IMR-90 (cell line): ENCODE measurements around the gene CDK11B. TPM values are rescaled to one million over a fixed set of nuclear protein-coding genes. Genes with fewer than 3 reads are reported as not detected.

ENCODE experiments used
- ATAC-seq: fragments of 200-7000 bp; cut with Tn5 transposase; 2 replicates; pipeline ENCODE4 v1.9.1; 2020; ENCODE audit warnings: low read depth, mild to moderate bottlenecking, moderate library complexity
- BruUV-seq: library from RNA; stranded (reverse); fragments of 400-500 nt; replicated peaks from 2 replicates; lab custom pipeline; 2021; lab: Mats Ljungman, UMichigan
- CTCF ChIA-PET: fragments of 300-600 bp; formaldehyde crosslinking; extraction: SDS; loops from one replicate; lab custom pipeline; 2021; ENCODE audit warnings: antibody characterized with exemption; lab: Yijun Ruan, JAX
- POLR2A ChIA-PET: fragments of 300-600 bp; sonication (Branson Sonifier 250); formaldehyde crosslinking; loops from one replicate; lab custom pipeline; 2022; ENCODE audit warnings: antibody characterized with exemption; ENCODE audit not compliant: unreplicated experiment; lab: Charles Lee
- DNase-seq: peaks from one replicate; pipeline ENCODE4 v3.0.0; 2013
- H2AFZ ChIP-seq: replicated peaks from 2 replicates; pipeline ENCODE3; 2013; ENCODE audit warnings: low read length, mild to moderate bottlenecking; ENCODE audit not compliant: poor library complexity
- H2AK5ac ChIP-seq: 2 replicates; pipeline ENCODE4 v1.6.1; 2013; ENCODE audit warnings: low read depth, low read length, inconsistent platforms
- H2AK9ac ChIP-seq: replicated peaks from 2 replicates; pipeline ENCODE3; 2013; ENCODE audit warnings: mild to moderate bottlenecking, low read depth, low read length, moderate library complexity; ENCODE audit not compliant: poor library complexity
- H2BK120ac ChIP-seq: 2 replicates; pipeline ENCODE4 v1.6.1; 2013; ENCODE audit warnings: low read depth, low read length, inconsistent platforms
- H2BK15ac ChIP-seq: 3 replicates; pipeline ENCODE4 v1.6.1; 2013; ENCODE audit warnings: low read depth, low read length, inconsistent platforms
- H2BK20ac ChIP-seq: 2 replicates; pipeline ENCODE4 v1.6.1; 2013; ENCODE audit warnings: low read depth, mild to moderate bottlenecking, inconsistent platforms, low read length, moderate library complexity
- H2BK5ac ChIP-seq: 2 replicates; pipeline ENCODE4 v1.6.1; 2013; ENCODE audit warnings: mild to moderate bottlenecking, low read depth, low read length, inconsistent platforms; ENCODE audit not compliant: poor library complexity, severe bottlenecking
- H3K14ac ChIP-seq: replicated peaks from 2 replicates; pipeline ENCODE4 v1.6.1; 2013; ENCODE audit warnings: low read depth, low read length, inconsistent platforms
- H3K18ac ChIP-seq: 2 replicates; pipeline ENCODE4 v1.6.1; 2013; ENCODE audit warnings: low read depth, low read length, control low read depth
- H3K23ac ChIP-seq: 2 replicates; pipeline ENCODE4 v1.6.1; 2013; ENCODE audit warnings: low read depth, low read length, inconsistent platforms
- H3K27ac ChIP-seq: 2 replicates; pipeline ENCODE4 v1.5.1; 2013; ENCODE audit warnings: mild to moderate bottlenecking, control low read depth, low read length; ENCODE audit not compliant: insufficient read depth
- H3K27me3 ChIP-seq: 2 replicates; pipeline ENCODE4 v1.6.1; 2013; ENCODE audit warnings: low read length; ENCODE audit not compliant: control insufficient read depth, insufficient read depth
- H3K36me3 ChIP-seq: 2 replicates; pipeline ENCODE4 v1.6.1; 2013; ENCODE audit warnings: low read length, mixed read lengths; ENCODE audit not compliant: control insufficient read depth, insufficient read depth
- H3K4ac ChIP-seq: 2 replicates; pipeline ENCODE4 v1.6.1; 2013; ENCODE audit warnings: low read depth, low read length, inconsistent platforms
- H3K4me1 ChIP-seq: 2 replicates; pipeline ENCODE4 v1.6.1; 2013; ENCODE audit warnings: low read length, mixed read lengths; ENCODE audit not compliant: control insufficient read depth, insufficient read depth
- H3K4me2 ChIP-seq: 2 replicates; pipeline ENCODE4 v1.6.1; 2013; ENCODE audit warnings: low read depth, mild to moderate bottlenecking, control low read depth, low read length, moderate library complexity
- H3K4me3 ChIP-seq: 2 replicates; pipeline ENCODE4 v1.5.1; 2013; ENCODE audit warnings: low read depth, mild to moderate bottlenecking, control low read depth, low read length, moderate library complexity; ENCODE audit not compliant: insufficient read depth
- H3K56ac ChIP-seq: 2 replicates; pipeline ENCODE4 v1.6.1; 2013; ENCODE audit warnings: low read length, inconsistent platforms; ENCODE audit not compliant: insufficient read depth; ENCODE audit errors: extremely low read depth
- H3K79me1 ChIP-seq, 2 experiments: 2 replicates each; pipeline ENCODE4 v1.6.1; 2013; ENCODE audit warnings: low read length in 2 of 2, inconsistent platforms in 1 of 2, low read depth in 1 of 2
- H3K9ac ChIP-seq: 2 replicates; pipeline ENCODE4 v1.6.1; 2013; ENCODE audit warnings: low read depth, low read length, control low read depth
- H3K9me1 ChIP-seq: 2 replicates; pipeline ENCODE4 v1.6.1; 2013; ENCODE audit warnings: low read length, inconsistent platforms; ENCODE audit not compliant: insufficient read depth
- H3K9me3 ChIP-seq: 2 replicates; pipeline ENCODE4 v1.6.1; 2013; ENCODE audit warnings: low read length; ENCODE audit not compliant: control insufficient read depth, insufficient read depth
- H4K20me1 ChIP-seq: 2 replicates; pipeline ENCODE4 v1.6.1; 2013; ENCODE audit warnings: low read length, inconsistent platforms; ENCODE audit not compliant: insufficient read depth
- H4K5ac ChIP-seq: 2 replicates; pipeline ENCODE4 v1.6.1; 2013; ENCODE audit warnings: mild to moderate bottlenecking, low read depth, low read length, control low read depth
- H4K8ac ChIP-seq, 2 experiments: 2 replicates each; pipeline ENCODE4 v1.6.1; 2013; ENCODE audit warnings: low read depth in 2 of 2, low read length in 2 of 2, control low read depth in 1 of 2, inconsistent platforms in 1 of 2
- H4K91ac ChIP-seq: 2 replicates; pipeline ENCODE4 v1.6.1; 2013; ENCODE audit warnings: low read depth, low read length, inconsistent platforms; ENCODE audit not compliant: insufficient read depth
- BHLHE40 ChIP-seq: fragments of 150-350 bp; IDR thresholded peaks from 2 replicates; pipeline ENCODE4 v1.6.1; 2016; ENCODE audit warnings: mild to moderate bottlenecking, low read depth, low read length
- CEBPB ChIP-seq: IDR thresholded peaks from 2 replicates; pipeline ENCODE4 v1.6.1; 2012; ENCODE audit warnings: low read depth, low read length, improper control_type of control experiment
- CHD1 ChIP-seq: IDR thresholded peaks from 2 replicates; pipeline ENCODE4 v1.6.1; 2012; ENCODE audit warnings: low read depth, low read length, improper control_type of control experiment
- FOS ChIP-seq: fragments of 150-350 bp; IDR thresholded peaks from 2 replicates; pipeline ENCODE4 v1.6.1; 2016; ENCODE audit warnings: low read depth, low read length
- MAFK ChIP-seq: IDR thresholded peaks from 2 replicates; pipeline ENCODE4 v1.6.1; 2012; ENCODE audit warnings: low read depth, low read length, improper control_type of control experiment
- MAZ ChIP-seq: IDR thresholded peaks from 2 replicates; pipeline ENCODE4 v1.6.1; 2012; ENCODE audit warnings: low read depth, mild to moderate bottlenecking, low read length, improper control_type of control experiment, moderate library complexity, borderline replicate concordance
- MXI1 ChIP-seq: IDR thresholded peaks from 2 replicates; pipeline ENCODE4 v1.6.1; 2012; ENCODE audit warnings: low read depth, mild to moderate bottlenecking, low read length, moderate library complexity, borderline replicate concordance
- NFE2L2 ChIP-seq: fragments of 150-350 bp; IDR thresholded peaks from 2 replicates; pipeline ENCODE4 v1.6.1; 2016; ENCODE audit warnings: low read depth, mild to moderate bottlenecking, low read length
- POLR2A ChIP-seq: IDR thresholded peaks from 2 replicates; pipeline ENCODE4 v1.6.1; 2012; ENCODE audit warnings: mild to moderate bottlenecking, low read depth, low read length
- RAD21 ChIP-seq: IDR thresholded peaks from 2 replicates; pipeline ENCODE4 v1.6.1; 2012; ENCODE audit warnings: low read length, improper control_type of control experiment
- RCOR1 ChIP-seq: IDR thresholded peaks from 2 replicates; pipeline ENCODE4 v1.6.1; 2012; ENCODE audit warnings: mild to moderate bottlenecking, low read length, improper control_type of control experiment; ENCODE audit not compliant: insufficient replicate concordance
- RFX5 ChIP-seq: IDR thresholded peaks from 2 replicates; pipeline ENCODE4 v1.8.0; 2012; ENCODE audit warnings: low read depth, mild to moderate bottlenecking, low read length, moderate library complexity
- SMC3 ChIP-seq: fragments of 150-350 bp; IDR thresholded peaks from 2 replicates; pipeline ENCODE4 v1.6.1; 2016; ENCODE audit warnings: low read depth, mild to moderate bottlenecking, antibody characterized with exemption, low read length, moderate library complexity
- whole genome bisulfite sequencing, 2 experiments: methylation state at CpG; one replicate each; pipeline versions ENCODE4 v1.1.5 to v1.1.7; 2013; ENCODE audit warnings: missing lambda C conversion rate in 2 of 2; ENCODE audit not compliant: insufficient read length in 1 of 2; ENCODE audit errors: extremely low coverage in 2 of 2; 5-methylcytosine and 5-hydroxymethylcytosine counted together
- dilution Hi-C: fragments of 300-500 bp; cut with HindIII; formaldehyde crosslinking; loops from one replicate; pipeline ENCODE4 v1.14.3; 2018; ENCODE audit warnings: low sequenced_read_pairs; ENCODE audit not compliant: unreplicated experiment
- in situ Hi-C: fragments of 300-500 bp; cut with MboI; formaldehyde crosslinking; loops from 3 replicates; pipeline ENCODE4 v1.14.3; 2019; ENCODE audit warnings: low sequenced_read_pairs, inconsistent platforms, mixed read lengths
- intact Hi-C: fragments of 100-400 bp; cut with micrococcal nuclease; formaldehyde crosslinking; loops from 2 replicates; pipeline ENCODE4 v1.10.0; 2022
- polyA plus RNA-seq, 3 experiments: library from polyadenylated mRNA; depleted of rRNA; stranded (reverse); fragments of >200 nt; gene quantifications; 2 replicates each; pipeline ENCODE4 v1.2.3, GENCODE V29; 2012; ENCODE audit warnings: low replicate concordance in 1 of 3
- total RNA-seq: library from RNA; depleted of rRNA; stranded (reverse); fragments of >200 nt; gene quantifications from 2 replicates; pipeline ENCODE4 v1.2.3, GENCODE V29; 2012
- TF ChIP-seq, protein P1 (sequence below): fragments of 150-350 bp; IDR thresholded peaks from 2 replicates; pipeline ENCODE4 v1.6.1; 2017; ENCODE audit warnings: mild to moderate bottlenecking, antibody characterized with exemption, low read length, low read depth
- TF ChIP-seq, protein P2 (sequence below): fragments of 150-350 bp; IDR thresholded peaks from 2 replicates; pipeline ENCODE4 v1.6.1; 2016; ENCODE audit warnings: low read depth, mild to moderate bottlenecking, low read length, moderate library complexity, borderline replicate concordance
- TF ChIP-seq, protein P3 (sequence below): conservative IDR thresholded peaks from 2 replicates; pipeline ENCODE4 v1.5.1; 2012; ENCODE audit warnings: mild to moderate bottlenecking, low read depth, low read length, improper control_type of control experiment

Gene CDK11B
- total and polyA plus RNA-seq, 2 of the 4 experiments (the other 2 are of a cell fraction): 8.2 to 19.1 TPM

DNA sequence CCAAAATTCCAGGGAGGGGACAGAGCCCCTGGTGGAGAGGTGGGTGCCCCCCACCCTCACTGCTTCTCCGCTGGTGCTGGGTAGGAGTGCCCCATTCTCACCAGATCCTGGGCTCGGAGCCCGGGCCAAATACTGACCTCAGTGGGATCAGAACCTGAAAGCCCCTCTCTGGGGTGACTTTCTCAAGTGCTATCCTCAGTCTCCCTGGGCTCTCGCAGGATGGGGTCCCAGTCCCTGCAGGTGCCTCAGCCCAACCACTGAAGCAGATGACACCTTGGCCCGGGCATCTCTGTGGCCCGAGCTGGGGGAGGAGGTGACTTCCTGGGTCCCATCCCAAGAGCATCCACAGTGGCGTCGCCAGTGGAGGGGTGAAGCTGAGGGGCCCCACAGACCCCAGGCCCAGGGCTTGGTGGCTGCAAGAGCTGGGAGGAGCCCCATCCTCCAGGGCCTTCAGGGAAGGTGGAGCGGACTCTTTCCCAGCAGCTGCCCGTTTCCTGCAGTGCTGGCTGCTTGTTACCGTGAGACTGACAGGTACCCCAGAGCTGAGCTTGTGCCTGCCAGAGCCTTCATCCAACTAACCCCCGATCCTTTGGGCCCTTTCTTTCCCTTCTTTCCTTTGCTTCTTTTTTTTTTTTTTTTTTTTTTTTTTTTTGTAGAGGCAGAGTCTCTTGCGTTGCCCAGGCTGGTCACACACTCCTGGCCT, 55.0 kb downstream of the CDK11B start:
- Histone ChIP-seq H3K9me1 (no peaks in the 10 kb centered on the region), H3K14ac (no peak overlapping the region), H3K23ac (no peak overlapping the region), H4K5ac (no peak overlapping the region), H3K56ac (no peak overlapping the region), H2BK20ac (no peak overlapping the region), H2AK5ac (no peak overlapping the region), H2BK15ac (no peak overlapping the region), H3K4me1 (peaks cover 5% of the 10 kb centered on the region; the same call in 1 of the 2 replicates), H4K91ac (no peak overlapping the region), H4K8ac (no peak overlapping the region), H3K4me2 (no peak overlapping the region), H3K79me1 (no peaks in the 10 kb centered on the region), H2AFZ (no peak overlapping the region), H2BK120ac (no peak overlapping the region), H2AK9ac (no peak overlapping the region), H3K27me3 (peaks cover 3% of the 10 kb centered on the region; the same call in 1 of the 2 replicates), H3K9me3 (no peaks in the 10 kb centered on the region), H3K9ac (no peak overlapping the region), H4K20me1 (no peaks in the 10 kb centered on the region), H2BK5ac (no peak overlapping the region), H3K36me3 (no peaks in the 10 kb centered on the region), H3K27ac (no peak overlapping the region), H3K18ac (no peak overlapping the region), H3K4ac (no peak overlapping the region), H3K4me3 (no peak overlapping the region)
- CTCF ChIA-PET: no interaction called here
- POLR2A ChIA-PET: no interaction called here
- 75% methylated on average over 2 of the region's 13 CpGs; no CpG with 5 or more reads in 1 of the 2 experiments for WGBS, 2 experiments
- dilution Hi-C loops (no loop called here), intact Hi-C loops (no loop called here), in situ Hi-C loops (no loop called here)
- DNase-seq (no peak), ATAC-seq (no peak)
- TF ChIP-seq, protein P1, sequence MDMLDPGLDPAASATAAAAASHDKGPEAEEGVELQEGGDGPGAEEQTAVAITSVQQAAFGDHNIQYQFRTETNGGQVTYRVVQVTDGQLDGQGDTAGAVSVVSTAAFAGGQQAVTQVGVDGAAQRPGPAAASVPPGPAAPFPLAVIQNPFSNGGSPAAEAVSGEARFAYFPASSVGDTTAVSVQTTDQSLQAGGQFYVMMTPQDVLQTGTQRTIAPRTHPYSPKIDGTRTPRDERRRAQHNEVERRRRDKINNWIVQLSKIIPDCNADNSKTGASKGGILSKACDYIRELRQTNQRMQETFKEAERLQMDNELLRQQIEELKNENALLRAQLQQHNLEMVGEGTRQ: no peak
- no peak for TF ChIP-seq MAFK
- no peak for TF ChIP-seq RCOR1
- no peak for TF ChIP-seq MAZ
- no peak for TF ChIP-seq SMC3
- TF ChIP-seq RAD21: no peak
- no peak for TF ChIP-seq POLR2A
- TF ChIP-seq BHLHE40: no peak
- TF ChIP-seq CHD1: no peak
- no peak for TF ChIP-seq FOS
- TF ChIP-seq, protein P2, sequence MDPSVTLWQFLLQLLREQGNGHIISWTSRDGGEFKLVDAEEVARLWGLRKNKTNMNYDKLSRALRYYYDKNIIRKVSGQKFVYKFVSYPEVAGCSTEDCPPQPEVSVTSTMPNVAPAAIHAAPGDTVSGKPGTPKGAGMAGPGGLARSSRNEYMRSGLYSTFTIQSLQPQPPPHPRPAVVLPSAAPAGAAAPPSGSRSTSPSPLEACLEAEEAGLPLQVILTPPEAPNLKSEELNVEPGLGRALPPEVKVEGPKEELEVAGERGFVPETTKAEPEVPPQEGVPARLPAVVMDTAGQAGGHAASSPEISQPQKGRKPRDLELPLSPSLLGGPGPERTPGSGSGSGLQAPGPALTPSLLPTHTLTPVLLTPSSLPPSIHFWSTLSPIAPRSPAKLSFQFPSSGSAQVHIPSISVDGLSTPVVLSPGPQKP: no peak
- no peak for TF ChIP-seq RFX5
- no peak for TF ChIP-seq NFE2L2
- TF ChIP-seq, protein P3, sequence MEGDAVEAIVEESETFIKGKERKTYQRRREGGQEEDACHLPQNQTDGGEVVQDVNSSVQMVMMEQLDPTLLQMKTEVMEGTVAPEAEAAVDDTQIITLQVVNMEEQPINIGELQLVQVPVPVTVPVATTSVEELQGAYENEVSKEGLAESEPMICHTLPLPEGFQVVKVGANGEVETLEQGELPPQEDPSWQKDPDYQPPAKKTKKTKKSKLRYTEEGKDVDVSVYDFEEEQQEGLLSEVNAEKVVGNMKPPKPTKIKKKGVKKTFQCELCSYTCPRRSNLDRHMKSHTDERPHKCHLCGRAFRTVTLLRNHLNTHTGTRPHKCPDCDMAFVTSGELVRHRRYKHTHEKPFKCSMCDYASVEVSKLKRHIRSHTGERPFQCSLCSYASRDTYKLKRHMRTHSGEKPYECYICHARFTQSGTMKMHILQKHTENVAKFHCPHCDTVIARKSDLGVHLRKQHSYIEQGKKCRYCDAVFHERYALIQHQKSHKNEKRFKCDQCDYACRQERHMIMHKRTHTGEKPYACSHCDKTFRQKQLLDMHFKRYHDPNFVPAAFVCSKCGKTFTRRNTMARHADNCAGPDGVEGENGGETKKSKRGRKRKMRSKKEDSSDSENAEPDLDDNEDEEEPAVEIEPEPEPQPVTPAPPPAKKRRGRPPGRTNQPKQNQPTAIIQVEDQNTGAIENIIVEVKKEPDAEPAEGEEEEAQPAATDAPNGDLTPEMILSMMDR: no peak
- no peak for TF ChIP-seq MXI1
- TF ChIP-seq CEBPB: no peak
- BruUV-seq: no TSS peak
